Vagina (tissue), 2 donors: ENCODE results near the gene DGKQ. TPM values are rescaled to one million over a fixed set of nuclear protein-coding genes. Genes with fewer than 3 reads are reported as not detected.
"Not testable (repeated sequence)": the region's sequence is repeated elsewhere in the genome, so short reads cannot be mapped to it uniquely, and the experiment has no call there.

Experiments
- DNase-seq, 2 donors: peaks; one replicate each; pipeline ENCODE4 v3.0.0-alpha.2; 2017; ENCODE audit errors: extremely low spot score in 2 of 2
- H3K27ac ChIP-seq: fragments of 200-600 bp; sonication (generic); one replicate; pipeline ENCODE4 v1.5.1; 2019
- H3K27me3 ChIP-seq: fragments of 200-600 bp; sonication (generic); one replicate; pipeline ENCODE4 v1.5.1; 2019
- H3K36me3 ChIP-seq, 2 donors: fragments of 200-600 bp; sonication (generic); one replicate each; pipeline ENCODE4 v1.5.1; 2017 to 2019
- H3K4me1 ChIP-seq: fragments of 200-600 bp; sonication (generic); one replicate; pipeline ENCODE4 v1.5.1; 2019
- H3K4me3 ChIP-seq, 2 donors: fragments of 200-600 bp; sonication (generic); 1 replicate in 1 of 2; 2 replicates in 1 of 2; pipeline ENCODE4 v1.5.1; 2016 to 2019
- H3K9me3 ChIP-seq: fragments of 200-600 bp; sonication (generic); one replicate; pipeline ENCODE4 v1.5.1; 2019
- POLR2A ChIP-seq, 2 donors: fragments of 450-650 bp; IDR thresholded peaks; one replicate each; pipeline ENCODE4 v1.6.1; 2017; ENCODE audit warnings: antibody characterized with exemption in 2 of 2, mild to moderate bottlenecking in 2 of 2, moderate library complexity in 2 of 2
- POLR2AphosphoS5 ChIP-seq, 2 donors: sonication (generic); formaldehyde crosslinking; IDR thresholded peaks; one replicate each; pipeline ENCODE4 v1.9.0; 2017; ENCODE audit warnings: antibody characterized with exemption in 2 of 2, mild to moderate bottlenecking in 2 of 2, low read depth in 1 of 2; ENCODE audit not compliant: insufficient read depth in 1 of 2
- intact Hi-C: fragments of 100-400 bp; cut with DNase I; formaldehyde crosslinking; loops from one replicate; pipeline ENCODE4 v1.15.1; 2023
- total RNA-seq: library from RNA; depleted of rRNA; stranded (reverse); fragments of >200 nt; gene quantifications from one replicate; pipeline ENCODE4 v1.2.3, GENCODE V29; 2016
- TF ChIP-seq, protein P1 (sequence below), 3 experiments: fragments of 450-650 bp in 2 of 3; fragments of 200-600 bp in 1 of 3; sonication (generic) in 1 of 3; IDR thresholded peaks; one replicate each; pipeline ENCODE4 v1.5.1; 2017 to 2019; ENCODE audit warnings: antibody characterized with exemption in 3 of 3, mild to moderate bottlenecking in 2 of 3, moderate library complexity in 2 of 3

Gene DGKQ
- total RNA-seq, 1 donor from 2014 or later: 16.2 TPM

DNA sequence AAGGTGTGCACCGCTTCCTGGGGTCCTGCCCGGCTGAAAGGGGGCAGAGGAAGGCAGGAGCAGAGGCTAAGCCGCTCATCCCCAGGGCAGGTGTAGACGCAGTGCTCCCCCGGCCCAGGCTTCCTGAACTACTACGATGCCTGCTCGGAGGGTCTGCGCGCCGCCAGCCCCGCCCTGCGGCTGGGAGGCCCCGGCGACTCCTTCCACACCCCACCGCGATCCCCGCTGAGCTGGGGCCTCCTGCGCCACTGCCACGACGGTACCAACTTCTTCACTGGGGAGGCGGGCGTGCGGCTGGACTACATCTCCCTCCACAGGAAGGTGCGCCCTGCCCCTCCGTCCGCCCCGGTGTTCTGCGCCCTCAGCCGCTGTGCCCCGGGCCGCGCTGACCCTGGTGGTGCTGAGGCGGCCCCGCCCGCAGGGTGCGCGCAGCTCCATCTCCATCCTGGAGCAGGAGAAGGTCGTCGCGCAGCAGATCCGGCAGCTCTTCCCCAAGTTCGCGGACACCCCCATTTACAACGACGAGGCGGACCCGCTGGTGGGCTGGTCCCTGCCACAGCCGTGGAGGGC lies 28.3 kb upstream of the DGKQ start:
- peaks cover 35% of the 10 kb centered on the region for H3K4me1 ChIP-seq
- no peak overlapping the region for H3K4me3 ChIP-seq
- peaks cover 21% of the 10 kb centered on the region for H3K27me3 ChIP-seq
- no peak overlapping the region for H3K27ac ChIP-seq
- no peak for DNase-seq
- no peaks in the 10 kb centered on the region for H3K9me3 ChIP-seq
- intact Hi-C loops: no loop called here
- TF ChIP-seq POLR2AphosphoS5 (IDR thresholded peaks at IDR 0.05; ENCODE audit: insufficient read depth in 1 of 2, low read depth in 1 of 2) (no peak), POLR2A (IDR thresholded peaks at IDR 0.05) (no peak)
- TF ChIP-seq, protein P1, sequence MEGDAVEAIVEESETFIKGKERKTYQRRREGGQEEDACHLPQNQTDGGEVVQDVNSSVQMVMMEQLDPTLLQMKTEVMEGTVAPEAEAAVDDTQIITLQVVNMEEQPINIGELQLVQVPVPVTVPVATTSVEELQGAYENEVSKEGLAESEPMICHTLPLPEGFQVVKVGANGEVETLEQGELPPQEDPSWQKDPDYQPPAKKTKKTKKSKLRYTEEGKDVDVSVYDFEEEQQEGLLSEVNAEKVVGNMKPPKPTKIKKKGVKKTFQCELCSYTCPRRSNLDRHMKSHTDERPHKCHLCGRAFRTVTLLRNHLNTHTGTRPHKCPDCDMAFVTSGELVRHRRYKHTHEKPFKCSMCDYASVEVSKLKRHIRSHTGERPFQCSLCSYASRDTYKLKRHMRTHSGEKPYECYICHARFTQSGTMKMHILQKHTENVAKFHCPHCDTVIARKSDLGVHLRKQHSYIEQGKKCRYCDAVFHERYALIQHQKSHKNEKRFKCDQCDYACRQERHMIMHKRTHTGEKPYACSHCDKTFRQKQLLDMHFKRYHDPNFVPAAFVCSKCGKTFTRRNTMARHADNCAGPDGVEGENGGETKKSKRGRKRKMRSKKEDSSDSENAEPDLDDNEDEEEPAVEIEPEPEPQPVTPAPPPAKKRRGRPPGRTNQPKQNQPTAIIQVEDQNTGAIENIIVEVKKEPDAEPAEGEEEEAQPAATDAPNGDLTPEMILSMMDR (IDR thresholded peaks at IDR 0.05): no peak
- H3K36me3 ChIP-seq: no peaks in the 10 kb centered on the region

DNA sequence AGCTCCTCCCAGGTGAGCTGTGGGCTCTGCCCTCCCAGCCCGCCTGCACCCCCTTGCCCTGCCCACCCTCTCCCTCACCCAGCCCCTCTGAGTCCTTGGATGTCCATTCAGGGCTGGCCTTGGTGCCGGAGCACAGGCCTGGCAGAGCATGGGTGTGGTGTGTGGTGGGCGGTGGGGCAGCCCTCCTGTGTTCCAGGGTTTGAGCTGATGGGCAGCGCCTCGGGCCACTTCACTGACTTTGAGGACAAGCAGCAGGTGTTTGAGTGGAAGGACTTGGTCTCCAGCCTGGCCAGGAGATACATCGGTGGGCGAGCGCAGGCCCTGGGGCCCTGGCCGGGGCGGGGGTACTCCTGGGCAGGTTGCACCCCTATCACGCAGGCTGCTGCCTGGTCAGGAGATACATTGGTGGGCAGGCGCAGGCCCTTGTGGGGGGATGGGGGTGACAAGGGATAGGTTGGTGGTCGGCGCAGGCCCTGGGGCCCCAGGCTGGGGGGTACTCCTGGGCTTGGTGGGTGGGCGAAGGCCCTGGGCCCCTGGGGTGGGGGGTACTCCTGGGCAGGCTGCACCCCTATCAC lies 27.4 kb upstream of the DGKQ start:
- DNase-seq: no peak
- intact Hi-C loops: no loop called here
- peaks cover 21% of the 10 kb centered on the region for H3K27me3 ChIP-seq
- H3K9me3 ChIP-seq: no peaks in the 10 kb centered on the region
- H3K27ac ChIP-seq: no peak overlapping the region
- TF ChIP-seq, protein P1 (IDR thresholded peaks at IDR 0.05): no peak
- no peak for TF ChIP-seq POLR2AphosphoS5 (IDR thresholded peaks at IDR 0.05; ENCODE audit: insufficient read depth in 1 of 2, low read depth in 1 of 2)
- no peak for TF ChIP-seq POLR2A (IDR thresholded peaks at IDR 0.05)
- no peaks in the 10 kb centered on the region for H3K36me3 ChIP-seq
- H3K4me1 ChIP-seq: peaks cover 35% of the 10 kb centered on the region
- no peak overlapping the region for H3K4me3 ChIP-seq

DNA sequence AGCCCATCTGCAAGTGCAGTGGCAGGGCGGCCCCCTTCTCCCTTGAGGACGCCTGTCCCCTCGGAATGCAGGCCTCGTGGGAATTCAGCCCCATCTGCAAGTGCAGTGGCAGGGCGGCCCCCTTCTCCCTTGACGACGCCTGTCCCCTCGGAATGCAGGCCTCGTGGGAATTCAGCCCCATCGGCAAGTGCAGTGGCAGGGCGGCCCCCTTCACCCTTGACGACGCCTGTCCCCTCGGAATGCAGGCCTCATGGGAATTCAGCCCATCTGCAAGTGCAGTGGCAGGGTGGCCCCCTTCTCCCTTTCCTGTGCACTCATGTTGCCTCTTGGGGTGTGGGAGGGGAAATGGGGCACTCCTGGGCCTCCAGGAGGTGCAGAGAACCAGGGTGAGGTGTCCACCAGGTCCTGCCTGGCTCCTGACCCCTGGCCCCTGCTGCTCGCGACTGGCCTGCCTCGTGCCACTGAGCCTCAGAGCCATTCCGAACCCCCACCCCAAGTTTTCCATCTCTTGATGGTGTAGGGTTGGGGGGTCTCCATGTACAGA lies 26.6 kb upstream of the DGKQ start:
- H3K27me3 ChIP-seq: peaks cover 21% of the 10 kb centered on the region
- H3K4me1 ChIP-seq: peaks cover 35% of the 10 kb centered on the region
- TF ChIP-seq POLR2AphosphoS5 (IDR thresholded peaks at IDR 0.05; ENCODE audit: insufficient read depth in 1 of 2, low read depth in 1 of 2) (no peak), POLR2A (IDR thresholded peaks at IDR 0.05) (no peak)
- TF ChIP-seq, protein P1 (IDR thresholded peaks at IDR 0.05): no peak
- intact Hi-C loops: no loop called here
- H3K36me3 ChIP-seq: no peaks in the 10 kb centered on the region
- no peak for DNase-seq
- H3K4me3 ChIP-seq: no peak overlapping the region
- H3K27ac ChIP-seq: no peak overlapping the region
- H3K9me3 ChIP-seq: no peaks in the 10 kb centered on the region

DNA sequence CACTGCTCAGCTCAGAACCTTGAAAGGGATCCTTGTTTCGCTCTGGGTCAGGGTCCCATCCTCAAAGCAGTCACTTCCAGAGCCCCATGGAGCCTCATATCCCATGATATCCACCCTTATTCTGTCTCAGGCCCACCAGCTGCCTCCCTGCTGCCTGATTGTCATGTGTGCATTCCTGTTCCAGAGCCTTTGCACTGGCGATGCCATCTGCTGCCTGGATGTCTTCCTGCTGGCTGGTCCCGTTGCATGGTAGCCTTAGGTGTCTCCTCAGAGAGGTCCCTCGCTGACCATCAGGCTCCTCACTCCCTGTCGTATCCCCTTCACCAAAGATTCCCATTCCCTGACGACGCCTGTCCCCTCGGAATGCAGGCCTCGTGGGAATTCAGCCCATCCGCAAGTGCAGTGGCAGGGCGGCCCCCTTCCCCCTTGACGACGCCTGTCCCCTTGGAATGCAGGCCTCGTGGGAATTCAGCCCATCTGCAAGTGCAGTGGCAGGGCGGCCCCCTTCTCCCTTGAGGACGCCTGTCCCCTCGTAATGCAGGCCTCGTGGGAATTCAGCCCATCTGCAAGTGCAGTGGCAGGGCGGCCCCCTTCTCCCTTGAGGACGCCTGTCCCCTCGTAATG lies 26.0 kb upstream of the DGKQ start:
- H3K27ac ChIP-seq, H3K36me3 ChIP-seq, H3K9me3 ChIP-seq, H3K4me3 ChIP-seq, intact Hi-C loops, DNase-seq: not testable (repeated sequence)
- Histone ChIP-seq H3K27me3 (peaks cover 21% of the 10 kb centered on the region), H3K4me1 (peaks cover 35% of the 10 kb centered on the region)

DNA sequence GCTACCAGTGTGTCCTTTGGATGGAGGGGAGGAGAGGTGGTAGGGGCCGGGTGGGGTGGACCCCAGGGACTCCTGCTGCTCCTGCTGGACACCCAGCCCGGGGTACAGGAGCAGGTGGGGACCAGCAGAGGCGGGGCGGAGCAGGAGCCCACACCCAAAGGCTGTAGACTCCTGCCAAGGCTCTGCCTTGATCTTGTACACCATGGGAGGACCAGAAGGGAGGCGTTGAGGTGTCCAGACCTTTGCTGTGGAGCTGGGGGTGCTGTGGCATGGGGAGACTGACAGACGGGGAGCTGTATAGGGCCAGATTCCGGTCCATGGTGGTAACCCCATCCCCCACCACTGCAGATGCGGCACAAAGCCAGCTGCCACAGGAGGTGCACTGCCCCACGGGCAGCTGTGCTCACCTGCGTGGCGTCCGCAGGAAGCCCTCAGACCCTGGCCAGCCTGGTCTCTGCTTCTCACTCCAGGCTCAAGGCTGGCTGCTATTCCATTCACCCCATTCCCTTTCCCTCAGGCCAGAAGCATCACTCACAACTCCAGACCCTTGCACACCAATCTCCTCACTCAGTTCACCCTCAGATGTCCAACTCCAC lies 24.8 kb upstream of the DGKQ start:
- TF ChIP-seq POLR2A (IDR thresholded peaks at IDR 0.05): no peak
- TF ChIP-seq POLR2AphosphoS5 (IDR thresholded peaks at IDR 0.05; ENCODE audit: insufficient read depth in 1 of 2, low read depth in 1 of 2): no peak
- no peaks in the 10 kb centered on the region for H3K36me3 ChIP-seq
- no peak for DNase-seq
- H3K27me3 ChIP-seq: peaks cover 16% of the 10 kb centered on the region
- H3K4me3 ChIP-seq: no peak overlapping the region
- intact Hi-C loops: no loop called here
- no peaks in the 10 kb centered on the region for H3K9me3 ChIP-seq
- H3K4me1 ChIP-seq: peaks cover 31% of the 10 kb centered on the region
- no peak overlapping the region for H3K27ac ChIP-seq
